ENCODE measurements around the gene ACTRT2.

The ACTRT2 gene

GRCh38 chr1:3053366-3053980 is 32.2 kb downstream of the ACTRT2 start:
- Histone ChIP-seq H3K27ac (no peak overlapping the region), H3K4me3 (no peak overlapping the region)
- peak; percentile 28 for DNase-seq (ENCODE audit: low spot score)
- no peak for TF ChIP-seq CTCF (IDR thresholded peaks at IDR 0.05)

- Histone ChIP-seq H3K4me3 (no peak overlapping the region), H3K27ac (no peak overlapping the region)
- peak; percentile 41 for DNase-seq (ENCODE audit: low spot score)
- TF ChIP-seq CTCF (IDR thresholded peaks at IDR 0.05) = no peak
Observed at GRCh38 chr1:3053986-3054385, 32.7 kb downstream of the ACTRT2 start.

- Histone ChIP-seq H3K4me3 (no peak overlapping the region), H3K27ac (no peak overlapping the region)
- peak; percentile 46 for DNase-seq (ENCODE audit: low spot score)
- TF ChIP-seq CTCF (IDR thresholded peaks at IDR 0.05) = no peak
Observed at GRCh38 chr1:3054474-3054873, 33.2 kb downstream of the ACTRT2 start.

- no peak for TF ChIP-seq CTCF (IDR thresholded peaks at IDR 0.05)
- DNase-seq (ENCODE audit: low spot score) = peak; percentile 64
- Histone ChIP-seq H3K27ac (no peak overlapping the region), H3K4me3 (no peak overlapping the region)
Observed at GRCh38 chr1:3055051-3055450, 33.8 kb downstream of the ACTRT2 start.

- Histone ChIP-seq H3K4me3 (no peak overlapping the region), H3K27ac (no peak overlapping the region)
- TF ChIP-seq CTCF (IDR thresholded peaks at IDR 0.05) = no peak
- DNase-seq (ENCODE audit: low spot score) = peak; percentile 14
Observed at GRCh38 chr1:3056641-3057040, 35.4 kb downstream of the ACTRT2 start.

GRCh38 chr1:3058263-3059030 is 37.2 kb downstream of the ACTRT2 start:
- DNase-seq (ENCODE audit: low spot score) = peak; percentile 43
- no peak overlapping the region for H3K27ac ChIP-seq
- H3K4me3 ChIP-seq = no peak overlapping the region
- TF ChIP-seq CTCF (IDR thresholded peaks at IDR 0.05) = no peak

- no peak overlapping the region for H3K27ac ChIP-seq
- peak; percentile 69 for DNase-seq (ENCODE audit: low spot score)
- no peak overlapping the region for H3K4me3 ChIP-seq
- TF ChIP-seq CTCF (IDR thresholded peaks at IDR 0.05) = no peak
Observed at GRCh38 chr1:3060127-3060526, 38.9 kb downstream of the ACTRT2 start.
